GM12874 (cell line): Measurements from ENCODE around the gene ZNF527.

Experiments
- CTCF ChIP-seq: IDR thresholded peaks from 2 replicates; pipeline ENCODE4 v1.5.1; 2011; ENCODE audit warnings: low read depth, mild to moderate bottlenecking, control low read depth, low read length, moderate library complexity; ENCODE audit not compliant: insufficient read depth

ZNF527 gene

GRCh38 chr19:37348060-37348459 is 22.8 kb upstream of the ZNF527 start:
- no peak for TF ChIP-seq CTCF

DNA sequence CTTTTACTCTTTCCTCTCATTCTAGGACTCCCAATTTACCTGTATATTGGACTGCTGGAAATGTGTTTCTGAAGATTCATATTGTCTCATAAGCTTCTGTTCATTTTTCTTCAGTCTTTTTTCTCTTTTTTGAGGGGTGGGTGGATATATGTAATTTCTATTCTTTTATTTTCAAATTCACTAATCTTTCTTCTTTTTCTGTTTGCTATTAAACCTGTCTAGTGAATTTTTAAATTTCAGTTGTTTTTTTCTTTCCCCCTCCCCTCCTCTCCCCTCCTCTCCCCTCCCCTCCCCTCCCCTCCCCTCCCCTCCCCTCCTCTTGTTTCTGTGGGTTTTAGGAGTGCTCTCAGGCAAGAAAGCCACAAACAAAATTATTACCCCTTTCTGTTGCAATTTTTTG is 16.9 kb upstream of the ZNF527 start:
- no peak for TF ChIP-seq CTCF

- TF ChIP-seq CTCF = no peak
Observed at GRCh38 chr19:37355901-37356300, 15.0 kb upstream of the ZNF527 start.

- TF ChIP-seq CTCF = no peak
Observed at GRCh38 chr19:37361994-37362393, 8.9 kb upstream of the ZNF527 start.

DNA sequence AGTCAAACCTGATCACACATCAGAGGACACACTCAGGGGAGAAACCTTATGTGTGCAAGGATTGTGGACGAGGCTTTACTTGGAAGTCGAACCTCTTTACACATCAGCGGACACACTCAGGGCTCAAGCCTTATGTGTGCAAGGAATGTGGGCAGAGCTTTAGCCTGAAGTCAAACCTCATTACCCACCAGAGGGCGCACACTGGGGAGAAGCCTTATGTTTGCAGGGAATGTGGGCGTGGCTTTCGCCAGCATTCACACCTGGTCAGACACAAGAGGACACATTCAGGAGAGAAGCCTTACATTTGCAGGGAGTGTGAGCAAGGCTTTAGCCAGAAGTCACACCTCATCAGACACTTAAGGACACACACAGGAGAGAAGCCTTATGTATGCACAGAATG is 8.2 kb upstream of the ZNF527 start:
- no peak for TF ChIP-seq CTCF

- no peak for TF ChIP-seq CTCF
Observed at GRCh38 chr19:37389234-37389633, 18.3 kb downstream of the ZNF527 start.

GRCh38 chr19:37401078-37401477 is 30.2 kb downstream of the ZNF527 start:
- TF ChIP-seq CTCF = no peak

DNA sequence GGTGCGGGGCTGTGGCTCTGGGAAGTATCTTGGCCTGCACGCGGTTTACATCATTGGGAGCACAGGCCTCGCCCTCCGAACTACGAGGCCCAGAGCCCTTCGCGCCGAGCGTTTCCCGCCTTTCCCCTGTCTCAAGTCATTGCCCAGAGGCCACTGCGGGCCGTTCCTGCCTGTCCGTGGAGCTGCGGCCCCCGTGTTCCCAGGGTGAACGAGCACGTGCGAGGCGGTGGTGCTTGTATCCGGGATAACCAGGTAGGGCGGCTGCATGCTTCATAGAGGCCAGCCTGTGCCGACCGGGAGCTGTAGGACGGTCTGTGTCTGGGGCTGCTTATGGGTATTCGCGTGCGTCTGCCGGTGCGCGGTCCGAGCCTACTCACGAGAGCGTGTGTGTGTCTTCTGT is 32.5 kb downstream of the ZNF527 start:
- TF ChIP-seq CTCF = no peak
